Heart right ventricle (tissue), 16 donors: ENCODE results near the gene PLD1. TPM values are rescaled to one million over a fixed set of nuclear protein-coding genes. Genes with fewer than 3 reads are reported as not detected.
A peak's percentile ranks its signal among the peaks of the same experiment; 100 is the strongest.

Experiments
- ATAC-seq, 8 donors: fragments of 200-7000 bp; cut with Tn5 transposase; one replicate each; pipeline ENCODE4 v1.9.1; 2020; ENCODE audit warnings: mild to moderate bottlenecking in 8 of 8, moderate library complexity in 8 of 8, moderate number of reproducible peaks in 1 of 8
- DNase-seq, 2 donors: peaks; one replicate each; pipeline ENCODE4 v3.0.0-alpha.2; 2020
- H3K27ac ChIP-seq, 10 donors: fragments of 200-600 bp; sonication (generic) in 2 of 10; one replicate each; pipeline versions ENCODE4 v1.5.0 to v1.8.0; 2020 to 2022; ENCODE audit warnings: mild to moderate bottlenecking in 3 of 10
- H3K27me3 ChIP-seq, 7 donors: fragments of 200-600 bp; one replicate each; pipeline ENCODE4 v1.8.0; 2021 to 2022; ENCODE audit warnings: mild to moderate bottlenecking in 2 of 7
- H3K36me3 ChIP-seq, 9 donors: fragments of 200-600 bp; sonication (generic) in 1 of 9; one replicate each; pipeline versions ENCODE4 v1.5.0 to v1.8.0; 2020 to 2022; ENCODE audit warnings: mild to moderate bottlenecking in 2 of 9
- H3K4me1 ChIP-seq, 9 donors: fragments of 200-600 bp; sonication (generic) in 1 of 9; one replicate each; pipeline versions ENCODE4 v1.5.0 to v1.8.0; 2020 to 2022; ENCODE audit warnings: mild to moderate bottlenecking in 4 of 9
- H3K4me3 ChIP-seq, 10 donors: fragments of 200-600 bp; sonication (generic) in 2 of 10; one replicate each; pipeline versions ENCODE4 v1.5.0 to v1.8.0; 2020 to 2022; ENCODE audit warnings: mild to moderate bottlenecking in 7 of 10, moderate library complexity in 2 of 10
- H3K9me3 ChIP-seq, 11 donors: fragments of 200-600 bp in 10 of 11; sonication (generic) in 2 of 11; one replicate each; pipeline versions ENCODE4 v1.5.0 to v1.8.0; 2013 to 2022; ENCODE audit warnings: mild to moderate bottlenecking in 2 of 11, control low read depth in 1 of 11, moderate library complexity in 1 of 11
- CTCF ChIP-seq, 9 donors: fragments of 200-600 bp; sonication (generic) in 2 of 9; IDR thresholded peaks; one replicate each; pipeline versions ENCODE4 v1.5.0 to v1.8.0; 2021 to 2022; ENCODE audit warnings: antibody characterized with exemption in 9 of 9, mild to moderate bottlenecking in 5 of 9, moderate library complexity in 1 of 9
- WGBS, 2 donors: extraction: QIAGEN DNeasy Blood & Tissue Kit; methylation state at CpG; one replicate each; pipeline ENCODE4 v1.1.7; 2013; ENCODE audit warnings: inconsistent platforms in 1 of 2; 5-methylcytosine and 5-hydroxymethylcytosine counted together
- intact Hi-C, 10 donors: fragments of 100-400 bp; cut with DNase I; formaldehyde crosslinking; loops; one replicate each; pipeline versions ENCODE4 v1.11.1 to v1.14.2; 2022
- polyA plus RNA-seq, 2 donors: library from polyadenylated mRNA; stranded (reverse); fragments of 200-250 nt; gene quantifications; one replicate each; pipeline ENCODE4 v1.2.3, GENCODE V29; 2013
- total RNA-seq, 10 donors: library from RNA; stranded (reverse); fragmentation: NEBNext Ultra II Directional in 3 of 10; extraction: Animal tissue kit (Norgen Biotek cat#: 25700) in 3 of 10; gene quantifications; one replicate each; pipeline versions ENCODE4 v1.2.1 to v1.2.4, GENCODE V29; 2021 to 2023
- donor health status: Arrhythmogenic right ventricular cardiomyopathy.
- donor health status: ischemic (EF 13 %, LVEDD 7.1; RV severe dilation, severe dysfunction).
- donor health status: healthy with polysubstance abuse.
- donor health status: DM: no; HTN: yes; CAD: no.
- donor health status: DM: no; HTN: no; CAD: no.
- donor health status: ischemic (EF 25% LVEDD 6.9; RV normal size, moderate dysfunction).
- donor health status: ischemic (EF 25% LVEDD 5.7; RV mildly dilated, moderate dysfunction).
- donor health status: healthy.
- donor health status: DM: yes; HTN: yes; CAD: no.
- donor health status: Ischemic cardiomyopathy.
- donor health status: ischemic (EF 35%, LVEDD 5.7; RV mildly dilated, moderate dysfunction).
- donor health status: nonischemic (EF 11% LVEDD 7.7; RV severe dilation, severe dysfunction).
- donor health status: DM: yes; HTN: yes; CAD: no.
- donor health status: PGD.
- donor health status: ischemic (EF 29% LVEDD 5.4; RV normal size, mild dysfunction).
- donor health status: nonischemic (EF 23%, LVEDD 6.1; RV moderate dilation, normal function).

The PLD1 gene
- total and polyA plus RNA-seq, 12 donors: 10.5 to 83.3 (median 62.9) TPM

DNA sequence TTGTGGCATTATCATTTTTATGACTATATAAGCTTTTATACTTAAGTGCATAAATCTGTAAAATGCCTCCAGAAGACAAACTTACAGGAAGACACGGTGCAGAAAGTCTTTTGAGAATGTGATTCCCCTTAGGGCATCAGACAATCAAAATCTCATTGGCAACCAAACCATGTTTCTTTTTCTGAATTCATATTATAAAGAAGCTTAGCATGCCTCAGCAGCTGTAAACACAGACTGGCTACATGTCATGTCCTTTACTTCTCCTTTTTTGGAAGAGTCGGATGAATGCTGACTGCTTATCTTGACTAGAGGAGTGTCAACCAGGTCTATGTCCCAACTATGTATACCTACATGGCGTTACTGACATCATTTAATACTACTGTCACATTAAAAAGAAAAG is 150.1 kb downstream of the PLD1 start:
- 46 to 60% methylated on average over 3 of the region's 3 CpGs for WGBS, 2 donors
- Histone ChIP-seq H3K36me3 (peaks cover 0 to 89% (median 35%) of the 10 kb centered on the region in 9 donors), H3K9me3 (no peaks in the 10 kb centered on the region), H3K27ac (peak overlapping the region in 4 of 10 donors; percentile 10 to 67 (median 54)), H3K4me3 (no peak overlapping the region), H3K4me1 (peaks cover 0 to 24% (median 11%) of the 10 kb centered on the region in 9 donors), H3K27me3 (no peaks in the 10 kb centered on the region)
- DNase-seq: no peak
- intact Hi-C loops: no loop called here
- peak in 1 of 8 donors; percentile 65 for ATAC-seq
- TF ChIP-seq CTCF (IDR thresholded peaks at IDR 0.05): no peak

- ATAC-seq (no peak), DNase-seq (no peak)
- peak overlapping the region in 2 of 10 donors; percentile 10 to 52 for H3K27ac ChIP-seq
- H3K4me1 ChIP-seq: peaks cover 0 to 38% (median 22%) of the 10 kb centered on the region in 9 donors
- no peaks in the 10 kb centered on the region for H3K27me3 ChIP-seq
- H3K4me3 ChIP-seq: no peak overlapping the region
- 92 to 97% methylated on average over 3 of the region's 3 CpGs for WGBS, 2 donors
- TF ChIP-seq CTCF (IDR thresholded peaks at IDR 0.05): no peak
- no peaks in the 10 kb centered on the region for H3K9me3 ChIP-seq
- intact Hi-C loops: no loop called here
- peaks cover 0 to 78% (median 32%) of the 10 kb centered on the region in 9 donors for H3K36me3 ChIP-seq
Measured at GRCh38 chr3:171658841-171659240, 151.4 kb downstream of the PLD1 start.

DNA sequence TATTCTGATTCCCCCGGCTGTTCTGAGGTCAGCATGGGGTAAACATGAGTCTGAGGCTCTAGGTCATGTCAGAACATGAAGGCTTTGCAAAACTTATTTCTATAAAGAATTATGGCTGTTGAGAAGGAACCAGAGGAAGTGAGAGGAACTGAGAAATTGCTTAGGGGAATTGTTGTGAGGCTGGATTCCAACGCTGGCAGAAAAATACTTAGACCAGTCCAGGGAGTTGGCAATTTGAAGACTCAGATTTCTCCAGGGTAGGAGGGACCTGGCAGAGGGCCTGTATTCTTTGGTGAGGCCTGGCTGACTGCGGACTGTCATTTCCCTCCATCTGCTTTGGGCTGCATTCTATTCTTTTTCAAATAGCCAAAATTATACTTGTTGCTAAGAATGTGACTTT is 155.5 kb downstream of the PLD1 start:
- intact Hi-C loops: no loop called here
- ATAC-seq (peak; percentile 84 to 92 (median 88)), DNase-seq (peak; percentile 40 to 79)
- Histone ChIP-seq H3K9me3 (peaks cover 0 to 4% (median 0%) of the 10 kb centered on the region in 11 donors), H3K27me3 (no peaks in the 10 kb centered on the region), H3K4me3 (no peak overlapping the region), H3K4me1 (peaks cover 0 to 55% (median 26%) of the 10 kb centered on the region in 9 donors), H3K36me3 (peaks cover 0 to 46% (median 14%) of the 10 kb centered on the region in 9 donors), H3K27ac (peak overlapping the region; percentile 14 to 74 (median 60))
- no peak for TF ChIP-seq CTCF (IDR thresholded peaks at IDR 0.05)
- WGBS, 2 donors: 6 to 9% methylated on average over 3 of the region's 3 CpGs

DNA sequence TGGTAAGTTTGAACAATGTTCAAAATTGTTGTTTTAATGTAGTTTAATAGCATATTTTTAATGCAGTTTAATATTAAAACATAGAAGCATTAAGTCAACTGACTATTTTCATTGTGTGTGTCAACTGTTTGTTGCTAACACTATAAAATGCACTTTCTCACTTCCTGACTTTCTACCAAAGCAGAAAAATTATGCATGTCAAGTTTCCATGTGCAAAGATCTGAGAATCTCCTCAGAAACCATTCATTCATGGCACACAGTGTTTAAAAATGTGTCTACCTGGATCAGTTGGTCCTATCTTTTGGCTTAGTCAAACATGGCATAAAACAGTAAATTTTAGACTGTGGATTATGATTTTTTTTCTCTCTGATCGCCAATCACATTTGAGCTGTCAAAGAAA is 156.0 kb downstream of the PLD1 start:
- intact Hi-C loops: no loop called here
- WGBS, 2 donors: 66 to 71% methylated on average over 1 of the region's 1 CpG
- Histone ChIP-seq H3K36me3 (peaks cover 0 to 41% (median 14%) of the 10 kb centered on the region in 9 donors), H3K4me3 (no peak overlapping the region), H3K9me3 (peaks cover 0 to 4% (median 0%) of the 10 kb centered on the region in 11 donors), H3K27me3 (no peaks in the 10 kb centered on the region), H3K27ac (peak overlapping the region in 9 of 10 donors; percentile 21 to 74 (median 61)), H3K4me1 (peaks cover 0 to 55% (median 31%) of the 10 kb centered on the region in 9 donors)
- no peak for DNase-seq
- peak in 1 of 8 donors; percentile 8 for ATAC-seq
- no peak for TF ChIP-seq CTCF (IDR thresholded peaks at IDR 0.05)
